GM12878 (cell line): ENCODE measurements around the gene PRM1. TPM values are rescaled to one million over a fixed set of nuclear protein-coding genes. Genes with fewer than 3 reads are reported as not detected.

Experiments
- ATF7 ChIP-seq: fragments of 450-650 bp; IDR thresholded peaks from 2 replicates; pipeline ENCODE4 v1.6.1; 2016; ENCODE audit warnings: low read depth, mild to moderate bottlenecking
- BCL3 ChIP-seq: IDR thresholded peaks from 2 replicates; pipeline ENCODE4 v1.6.1; 2011; ENCODE audit warnings: borderline replicate concordance, low read depth, mild to moderate bottlenecking, moderate library complexity, low read length; ENCODE audit not compliant: insufficient read depth, poor library complexity, severe bottlenecking
- BHLHE40 ChIP-seq, 2 experiments: fragments of 450-650 bp in 1 of 2; IDR thresholded peaks; 2 replicates each; pipeline ENCODE4 v1.6.1; 2011 to 2017; ENCODE audit warnings: low read depth in 2 of 2, borderline replicate concordance in 1 of 2, improper control_type of control experiment in 1 of 2, low read length in 1 of 2, mild to moderate bottlenecking in 1 of 2
- CBFB ChIP-seq: IDR thresholded peaks from 2 replicates; pipeline ENCODE4 v1.6.1; 2016; ENCODE audit warnings: antibody characterized with exemption, low read depth
- CHD1 ChIP-seq: IDR thresholded peaks from 2 replicates; pipeline ENCODE4 v1.6.1; 2012; ENCODE audit warnings: low read depth, low read length, improper control_type of control experiment
- CREM ChIP-seq: IDR thresholded peaks from 2 replicates; pipeline ENCODE4 v1.6.1; 2014; ENCODE audit warnings: antibody characterized with exemption, low read depth
- CTCF ChIP-seq, 3 experiments: IDR thresholded peaks in 2 of 3; conservative IDR thresholded peaks in 1 of 3; 2 replicates each; pipeline ENCODE4 v1.5.1; 2011; ENCODE audit warnings: low read depth in 3 of 3, low read length in 3 of 3, mild to moderate bottlenecking in 3 of 3, control low read depth in 2 of 3, moderate library complexity in 2 of 3, inconsistent platforms in 1 of 3, mixed read lengths in 1 of 3; ENCODE audit not compliant: control insufficient read depth in 2 of 3, insufficient read depth in 1 of 3; ENCODE audit errors: extremely low read depth in 1 of 3
- DPF2 ChIP-seq: fragments of 450-650 bp; IDR thresholded peaks from 2 replicates; pipeline ENCODE4 v1.6.1; 2017; ENCODE audit warnings: mild to moderate bottlenecking
- ETV6 ChIP-seq, 2 experiments: fragments of 450-650 bp in 1 of 2; IDR thresholded peaks in 1 of 2; conservative IDR thresholded peaks in 1 of 2; 2 replicates each; pipeline ENCODE4 v1.6.1; 2014; ENCODE audit warnings: antibody characterized with exemption in 1 of 2, borderline replicate concordance in 1 of 2, low read depth in 1 of 2, mild to moderate bottlenecking in 1 of 2, moderate library complexity in 1 of 2
- FOXM1 ChIP-seq: IDR thresholded peaks from 2 replicates; pipeline ENCODE4 v1.6.1; 2012; ENCODE audit warnings: low read depth, mild to moderate bottlenecking, inconsistent platforms, low read length, moderate library complexity
- JUND ChIP-seq: IDR thresholded peaks from 2 replicates; pipeline ENCODE4 v1.6.1; 2012; ENCODE audit warnings: low read depth, mild to moderate bottlenecking, low read length, improper control_type of control experiment, moderate library complexity
- LARP7 ChIP-seq: fragments of 450-650 bp; IDR thresholded peaks from 2 replicates; pipeline ENCODE4 v1.6.1; 2017; ENCODE audit warnings: mild to moderate bottlenecking
- NBN ChIP-seq: fragments of 450-650 bp; IDR thresholded peaks from 2 replicates; pipeline ENCODE4 v1.6.1; 2016
- PML ChIP-seq: IDR thresholded peaks from 2 replicates; pipeline ENCODE4 v1.6.1; 2012; ENCODE audit warnings: low read length, inconsistent platforms
- SIN3A ChIP-seq: IDR thresholded peaks from 2 replicates; pipeline ENCODE4 v1.6.1; 2012; ENCODE audit warnings: low read depth, low read length, improper control_type of control experiment
- SMAD5 ChIP-seq: IDR thresholded peaks from 2 replicates; pipeline ENCODE4 v1.6.1; 2016; ENCODE audit warnings: antibody characterized with exemption, low read depth
- SMC3 ChIP-seq: IDR thresholded peaks from 2 replicates; pipeline ENCODE4 v1.6.1; 2011; ENCODE audit warnings: low read length, improper control_type of control experiment, borderline replicate concordance
- SREBF2 ChIP-seq: IDR thresholded peaks from 2 replicates; pipeline ENCODE4 v1.6.1; 2012; ENCODE audit warnings: mild to moderate bottlenecking, low read length
- SRF ChIP-seq, 2 experiments: IDR thresholded peaks; 2 replicates each; pipeline ENCODE4 v1.6.1; 2011; ENCODE audit warnings: low read depth in 2 of 2, low read length in 2 of 2, mild to moderate bottlenecking in 1 of 2, moderate library complexity in 1 of 2
- WRNIP1 ChIP-seq: IDR thresholded peaks from 2 replicates; pipeline ENCODE4 v1.6.1; 2011; ENCODE audit warnings: low read depth, low read length, improper control_type of control experiment, borderline replicate concordance
- YBX1 ChIP-seq: fragments of 450-650 bp; IDR thresholded peaks from 2 replicates; pipeline ENCODE4 v1.6.1; 2016; ENCODE audit warnings: antibody characterized with exemption
- ZBTB11 ChIP-seq: fragments of 450-650 bp; formaldehyde crosslinking; IDR thresholded peaks from 2 replicates; pipeline ENCODE4 v1.5.0; 2022; ENCODE audit warnings: mild to moderate bottlenecking, missing genetic modification characterization
- ZNF217 ChIP-seq: fragments of 450-650 bp; IDR thresholded peaks from 2 replicates; pipeline ENCODE4 v1.6.1; 2017; ENCODE audit warnings: antibody characterized with exemption, mild to moderate bottlenecking
- ZNF24 ChIP-seq: fragments of 450-650 bp; IDR thresholded peaks from 2 replicates; pipeline ENCODE4 v1.6.1; 2017; ENCODE audit warnings: antibody characterized with exemption, mild to moderate bottlenecking
- polyA plus RNA-seq, 11 experiments: library from polyadenylated mRNA; depleted of rRNA in 4 of 11; unstranded in 6 of 11; stranded (reverse) in 5 of 11; fragments of >200 nt; fragmentation: Nextera tagmentation in 4 of 11; fragmentation: Illumina TruSeq in 1 of 11; extraction: Ambion mirVana in 4 of 11; extraction: Trizol in 1 of 11; gene quantifications; 1 replicate in 1 of 11; 2 replicates in 10 of 11; pipeline versions ENCODE4 v1.2.1 to v1.2.3, GENCODE V29; 2011 to 2016; ENCODE audit warnings: inconsistent platforms in 2 of 11, missing spikeins in 2 of 11, low read depth in 1 of 11
- total RNA-seq, 4 experiments: library from RNA; depleted of rRNA in 3 of 4; stranded (reverse); fragments of >200 nt in 3 of 4; fragmentation: Illumina TruSeq in 1 of 4; extraction: Trizol in 1 of 4; gene quantifications; 2 replicates each; pipeline versions ENCODE4 v1.2.1 to v1.2.3, GENCODE V29; 2013 to 2021

Gene PRM1
- total and polyA plus RNA-seq, 10 of the 15 experiments (the other 5 are each of a cell fraction or from before 2014, with no cell fraction given): 0.20 TPM; not detected in 9

DNA sequence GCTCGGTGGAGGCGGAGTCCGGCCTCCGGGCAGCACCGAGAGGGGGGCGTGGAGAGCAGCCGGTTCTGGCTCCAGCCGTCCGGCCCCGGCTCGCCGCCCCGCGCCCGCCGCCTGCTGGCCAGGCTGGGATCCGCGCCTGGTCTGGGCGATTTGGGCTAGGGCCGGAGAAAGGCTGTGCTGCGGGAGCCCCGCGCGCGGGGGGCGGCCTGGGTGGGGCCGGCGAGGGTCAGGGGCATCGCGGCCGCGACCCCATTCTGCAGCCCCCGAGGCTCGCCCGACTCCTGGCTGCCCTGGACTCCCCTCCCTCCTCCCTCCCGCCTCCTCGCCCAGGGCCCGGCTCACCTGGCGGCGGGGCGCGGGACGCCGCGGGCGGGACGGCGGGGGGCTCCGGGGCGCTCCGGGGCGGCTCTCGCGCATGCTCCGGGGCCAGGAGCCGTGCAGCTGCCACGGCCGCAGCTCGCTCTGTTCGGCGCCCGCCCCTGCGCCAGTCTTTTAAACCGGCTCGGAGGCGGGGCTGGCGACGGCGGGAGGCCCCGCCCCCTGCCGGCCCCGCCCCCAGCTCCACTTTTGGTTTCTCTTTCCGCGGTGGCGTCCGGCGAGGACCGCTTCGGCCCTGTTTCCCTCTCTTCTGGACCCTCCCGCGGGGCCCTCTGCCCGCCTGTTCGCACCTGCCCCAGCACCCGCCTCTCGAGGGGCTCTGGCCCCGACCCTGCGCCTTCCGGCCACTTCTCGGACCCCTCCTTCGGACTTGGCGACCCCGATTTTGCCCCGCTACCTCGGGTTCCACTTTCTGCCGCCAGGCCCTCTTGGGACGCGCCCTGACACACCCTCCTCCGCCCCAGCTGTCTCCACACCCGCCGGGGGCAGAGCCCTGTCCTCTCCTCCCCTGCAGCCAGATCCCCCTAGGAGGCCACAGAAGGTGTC is 25.1 kb downstream of the PRM1 start, which contains the start of gene SOCS1 (continued):
- TF ChIP-seq ZBTB11 (peak; percentile 51; the same call in 1 of the 2 replicates), CTCF (IDR thresholded peaks at IDR 0.05 in 2 of 3, conservative IDR thresholded peaks at IDR 0.05 in 1 of 3; ENCODE audit: control insufficient read depth in 2 of 3, extremely low read depth in 1 of 3, insufficient read depth in 1 of 3, low read depth in 3 of 3, low read length in 3 of 3) (peak; percentile 72 to 79 (median 76); a peak in 5 of 6 replicates), PML (no peak), SMAD5 (peak; percentile 87; the same call in 1 of the 2 replicates), CREM (peak; percentile 29; the same call in 1 of the 2 replicates), SRF (IDR thresholded peaks at IDR 0.05; ENCODE audit: low read depth in 2 of 2, low read length in 2 of 2) (peak in 1 of 2 experiments; percentile 58; a peak in 2 of 4 replicates), SMC3 (peak; percentile 62), SREBF2 (no peak), YBX1 (no peak), BHLHE40 (IDR thresholded peaks at IDR 0.05; ENCODE audit: borderline replicate concordance in 1 of 2, low read depth in 2 of 2, low read length in 1 of 2) (peak in 1 of 2 experiments; percentile 74; a peak in 2 of 4 replicates), ZNF24 (peak; percentile 77), ATF7 (no peak), ETV6 (conservative IDR thresholded peaks at IDR 0.05 in 1 of 2, IDR thresholded peaks at IDR 0.05 in 1 of 2; ENCODE audit: borderline replicate concordance in 1 of 2, low read depth in 1 of 2) (no peak), LARP7 (peak; percentile 91), CBFB (peak; percentile 50; the same call in 1 of the 2 replicates), FOXM1 (no peak), ZNF217 (peak; percentile 83), BCL3 (peak; percentile 79), CHD1 (peak; percentile 86; the same call in 1 of the 2 replicates), JUND (no peak), SIN3A (peak; percentile 81; the same call in 1 of the 2 replicates), DPF2 (peak; percentile 93), WRNIP1 (no peak), NBN (no peak; the same call in none of the 2 replicates)
